GM12878 (cell line): ENCODE measurements around the gene ZNF443.

Experiments
- CTCF ChIP-seq, 3 experiments: IDR thresholded peaks in 2 of 3; conservative IDR thresholded peaks in 1 of 3; 2 replicates each; pipeline ENCODE4 v1.5.1; 2011; ENCODE audit warnings: low read depth in 3 of 3, low read length in 3 of 3, mild to moderate bottlenecking in 3 of 3, control low read depth in 2 of 3, moderate library complexity in 2 of 3, inconsistent platforms in 1 of 3, mixed read lengths in 1 of 3; ENCODE audit not compliant: control insufficient read depth in 2 of 3, insufficient read depth in 1 of 3; ENCODE audit errors: extremely low read depth in 1 of 3
- EGR1 ChIP-seq, 2 experiments: IDR thresholded peaks; 1 replicate in 1 of 2; 2 replicates in 1 of 2; pipeline ENCODE4 v1.6.1; 2011 to 2012; ENCODE audit warnings: low read depth in 2 of 2, low read length in 2 of 2, borderline replicate concordance in 1 of 2, mild to moderate bottlenecking in 1 of 2, moderate library complexity in 1 of 2
- ELK1 ChIP-seq: IDR thresholded peaks from 2 replicates; pipeline ENCODE4 v1.6.1; 2012; ENCODE audit warnings: low read depth, low read length, improper control_type of control experiment
- FOS ChIP-seq: IDR thresholded peaks from 3 replicates; pipeline ENCODE4 v1.6.1; 2011; ENCODE audit warnings: borderline replicate concordance; ENCODE audit not compliant: insufficient read length; ENCODE audit errors: extremely low read depth
- HDAC2 ChIP-seq: fragments of 200-600 bp; sonication (generic); IDR thresholded peaks from 2 replicates; pipeline ENCODE4 v1.6.1; 2017
- MAX ChIP-seq: IDR thresholded peaks from 2 replicates; pipeline ENCODE4 v1.6.1; 2012; ENCODE audit warnings: low read depth, low read length, improper control_type of control experiment
- MYC ChIP-seq: IDR thresholded peaks from 2 replicates; pipeline ENCODE4 v1.6.1; 2011; ENCODE audit warnings: mild to moderate bottlenecking, low read length, moderate library complexity, inconsistent platforms; ENCODE audit not compliant: insufficient read depth, insufficient replicate concordance, insufficient read length, severe bottlenecking
- POLR2A ChIP-seq: IDR thresholded peaks from 2 replicates; pipeline ENCODE4 v1.6.1; 2011; ENCODE audit warnings: low read depth, mild to moderate bottlenecking, low read length
- POLR2AphosphoS5 ChIP-seq: IDR thresholded peaks from 2 replicates; pipeline ENCODE4 v1.6.1; 2011; ENCODE audit warnings: mild to moderate bottlenecking, low read length, inconsistent platforms
- RELB ChIP-seq: fragments of 450-650 bp; IDR thresholded peaks from 2 replicates; pipeline ENCODE4 v1.6.1; 2017; ENCODE audit warnings: low read depth, mild to moderate bottlenecking, moderate library complexity
- TAF1 ChIP-seq: IDR thresholded peaks from 2 replicates; pipeline ENCODE4 v1.6.1; 2011; ENCODE audit warnings: mild to moderate bottlenecking, low read depth, low read length, borderline replicate concordance
- TCF12 ChIP-seq: IDR thresholded peaks from 2 replicates; pipeline ENCODE4 v1.6.1; 2011; ENCODE audit warnings: low read depth, mild to moderate bottlenecking, low read length
- USF1 ChIP-seq: IDR thresholded peaks from 2 replicates; pipeline ENCODE4 v1.6.1; 2011; ENCODE audit warnings: borderline replicate concordance, low read depth, mild to moderate bottlenecking, moderate library complexity, mixed read lengths, low read length; ENCODE audit not compliant: insufficient read depth; ENCODE audit errors: extremely low read length
- ZNF592 ChIP-seq: fragments of 450-650 bp; IDR thresholded peaks from 2 replicates; pipeline ENCODE4 v1.6.1; 2017; ENCODE audit warnings: mild to moderate bottlenecking, moderate library complexity

- no peak for TF ChIP-seq POLR2A
- TF ChIP-seq USF1, result no peak
- no peak for TF ChIP-seq TAF1
- TF ChIP-seq CTCF (IDR thresholded peaks at IDR 0.05 in 2 of 3, conservative IDR thresholded peaks at IDR 0.05 in 1 of 3; ENCODE audit: control insufficient read depth in 2 of 3, extremely low read depth in 1 of 3, insufficient read depth in 1 of 3, low read depth in 3 of 3, low read length in 3 of 3), result no peak
- no peak for TF ChIP-seq EGR1 (IDR thresholded peaks at IDR 0.05; ENCODE audit: borderline replicate concordance in 1 of 2, low read depth in 2 of 2, low read length in 2 of 2)
- no peak for TF ChIP-seq ZNF592
- TF ChIP-seq MYC, result no peak
- TF ChIP-seq POLR2AphosphoS5, result no peak
- TF ChIP-seq MAX, result no peak
- TF ChIP-seq RELB, result no peak
- TF ChIP-seq TCF12, result no peak
- no peak for TF ChIP-seq FOS
- no peak for TF ChIP-seq ELK1
- TF ChIP-seq HDAC2, result no peak
These were observed 37.6 kb upstream of the ZNF443 start for GRCh38 chr19:12478234-12478941.
